HS-27A (cell line): Measurements from ENCODE around the gene KLK14.

Experiments
- DNase-seq: peaks from one replicate; pipeline ENCODE4 v3.0.0-alpha.2; 2012; ENCODE audit warnings: low read depth, missing footprints

Gene KLK14

GRCh38 chr19:51044327-51044726, 38.4 kb downstream of the KLK14 start:
- no peak for DNase-seq

GRCh38 chr19:51043497-51043896, 39.2 kb downstream of the KLK14 start:
- no peak for DNase-seq

GRCh38 chr19:51040151-51040550, 42.5 kb downstream of the KLK14 start:
- DNase-seq: no peak

GRCh38 chr19:51036519-51036918, 46.2 kb downstream of the KLK14 start:
- DNase-seq: no peak

- DNase-seq: no peak
Measured at GRCh38 chr19:51034704-51035103, 48.0 kb downstream of the KLK14 start, which contains the start of gene KLK12. TSS of gene KLK12 (minus strand) at chr19:51035002. CDS start at chr19:51034621, 381 bp downstream.

- no peak for DNase-seq
Measured at GRCh38 chr19:51031880-51032225, 50.8 kb downstream of the KLK14 start.

- DNase-seq: no peak
Measured at GRCh38 chr19:51031220-51031879, 51.3 kb downstream of the KLK14 start.

- DNase-seq: no peak
Measured at GRCh38 chr19:51030631-51031030, 52.1 kb downstream of the KLK14 start.

GRCh38 chr19:51029718-51030117, 53.0 kb downstream of the KLK14 start:
- DNase-seq: no peak
